MM.1S (cell line): ENCODE data around the gene MOB3B.

Experiments
- EZH2 ChIP-seq: fragments of 300-600 bp; sonication (generic); optimal IDR thresholded peaks from 2 replicates; pipeline ENCODE3; 2017; ENCODE audit warnings: low read depth, mild to moderate bottlenecking, antibody characterized with exemption, low read length, mixed read lengths
- EZH2phosphoT487 ChIP-seq: fragments of 300-600 bp; sonication (generic); IDR thresholded peaks from 2 replicates; pipeline ENCODE4 v1.6.1; 2018; ENCODE audit warnings: antibody characterized with exemption, low read length
- TF ChIP-seq, protein P1 (sequence below): fragments of 300-600 bp; sonication (generic); IDR thresholded peaks from 2 replicates; pipeline ENCODE4 v1.5.1; 2016; ENCODE audit warnings: antibody characterized with exemption, low read length, mixed read lengths

DNA sequence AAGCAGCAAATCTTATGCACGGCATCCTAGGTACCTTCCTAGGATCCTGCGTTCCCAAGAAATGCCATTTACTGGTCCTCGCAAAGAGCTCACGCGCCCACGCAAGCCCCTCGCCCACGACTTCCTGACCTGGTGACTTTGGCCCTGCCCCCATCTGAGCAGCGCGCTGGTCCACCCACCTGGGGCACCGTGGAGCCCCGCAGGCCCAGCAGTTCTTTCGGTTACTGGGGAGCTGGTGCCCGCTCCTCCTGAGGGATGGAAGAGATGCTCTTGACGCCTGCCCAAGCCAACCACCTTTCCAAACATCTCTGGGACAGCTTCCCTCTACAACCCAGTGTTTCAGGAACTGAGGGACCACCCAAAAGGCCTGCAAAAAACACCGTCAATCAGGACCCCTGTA is 249.4 kb downstream of the MOB3B start:
- TF ChIP-seq, protein P1, sequence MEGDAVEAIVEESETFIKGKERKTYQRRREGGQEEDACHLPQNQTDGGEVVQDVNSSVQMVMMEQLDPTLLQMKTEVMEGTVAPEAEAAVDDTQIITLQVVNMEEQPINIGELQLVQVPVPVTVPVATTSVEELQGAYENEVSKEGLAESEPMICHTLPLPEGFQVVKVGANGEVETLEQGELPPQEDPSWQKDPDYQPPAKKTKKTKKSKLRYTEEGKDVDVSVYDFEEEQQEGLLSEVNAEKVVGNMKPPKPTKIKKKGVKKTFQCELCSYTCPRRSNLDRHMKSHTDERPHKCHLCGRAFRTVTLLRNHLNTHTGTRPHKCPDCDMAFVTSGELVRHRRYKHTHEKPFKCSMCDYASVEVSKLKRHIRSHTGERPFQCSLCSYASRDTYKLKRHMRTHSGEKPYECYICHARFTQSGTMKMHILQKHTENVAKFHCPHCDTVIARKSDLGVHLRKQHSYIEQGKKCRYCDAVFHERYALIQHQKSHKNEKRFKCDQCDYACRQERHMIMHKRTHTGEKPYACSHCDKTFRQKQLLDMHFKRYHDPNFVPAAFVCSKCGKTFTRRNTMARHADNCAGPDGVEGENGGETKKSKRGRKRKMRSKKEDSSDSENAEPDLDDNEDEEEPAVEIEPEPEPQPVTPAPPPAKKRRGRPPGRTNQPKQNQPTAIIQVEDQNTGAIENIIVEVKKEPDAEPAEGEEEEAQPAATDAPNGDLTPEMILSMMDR = no peak
- TF ChIP-seq EZH2 = no peak
- TF ChIP-seq EZH2phosphoT487 = no peak
